GM18520 (cell line): ENCODE measurements around the gene ARHGAP26.
A peak's percentile ranks its signal among the peaks of the same experiment; 100 is the strongest.

Experiments used
- ATAC-seq: cut with Tn5 transposase; IDR thresholded peaks from one replicate; pipeline ENCODE4 v1.9.1; 2021; ENCODE audit not compliant: unreplicated experiment

ARHGAP26 gene

GRCh38 chr5:143129910-143130612, 359.9 kb downstream of the ARHGAP26 start:
- ATAC-seq, result no peak

- no peak for ATAC-seq
Measured at GRCh38 chr5:143130613-143131305, 360.6 kb downstream of the ARHGAP26 start.

GRCh38 chr5:143131972-143132371, 361.8 kb downstream of the ARHGAP26 start:
- no peak for ATAC-seq

GRCh38 chr5:143132739-143133138, 362.6 kb downstream of the ARHGAP26 start:
- no peak for ATAC-seq

GRCh38 chr5:143133721-143134120, 363.5 kb downstream of the ARHGAP26 start:
- ATAC-seq, result no peak

- ATAC-seq, result no peak
Measured at GRCh38 chr5:143134269-143134668, 364.1 kb downstream of the ARHGAP26 start.

GRCh38 chr5:143134900-143135299, 364.7 kb downstream of the ARHGAP26 start:
- ATAC-seq, result peak; percentile 85

- no peak for ATAC-seq
Measured at GRCh38 chr5:143135832-143136551, 365.8 kb downstream of the ARHGAP26 start.

- ATAC-seq, result no peak
Measured at GRCh38 chr5:143138839-143139238, 368.7 kb downstream of the ARHGAP26 start.

GRCh38 chr5:143139585-143139984, 369.4 kb downstream of the ARHGAP26 start:
- no peak for ATAC-seq

- ATAC-seq, result no peak
Measured at GRCh38 chr5:143140492-143141203, 370.5 kb downstream of the ARHGAP26 start.

- no peak for ATAC-seq
Measured at GRCh38 chr5:143141652-143142051, 371.5 kb downstream of the ARHGAP26 start.

GRCh38 chr5:143142596-143143435, 372.6 kb downstream of the ARHGAP26 start:
- no peak for ATAC-seq

- ATAC-seq, result no peak
Measured at GRCh38 chr5:143143973-143144372, 373.8 kb downstream of the ARHGAP26 start.

GRCh38 chr5:143145243-143146160, 375.3 kb downstream of the ARHGAP26 start:
- no peak for ATAC-seq

GRCh38 chr5:143146161-143146560, 376.0 kb downstream of the ARHGAP26 start:
- ATAC-seq, result no peak

GRCh38 chr5:143147383-143147782, 377.2 kb downstream of the ARHGAP26 start:
- no peak for ATAC-seq

- no peak for ATAC-seq
Measured at GRCh38 chr5:143147902-143148301, 377.7 kb downstream of the ARHGAP26 start.

GRCh38 chr5:143148771-143149170, 378.6 kb downstream of the ARHGAP26 start:
- no peak for ATAC-seq
